GM12891 (cell line): Measurements from ENCODE around the gene GRK3.

ENCODE experiments used
- POLR2A ChIP-seq: IDR thresholded peaks from 2 replicates; pipeline ENCODE4 v1.6.1; 2011; ENCODE audit warnings: low read depth, low read length, control low read depth
- POLR2AphosphoS5 ChIP-seq: IDR thresholded peaks from 2 replicates; pipeline ENCODE4 v1.6.1; 2011; ENCODE audit warnings: low read depth, low read length, control low read depth

DNA sequence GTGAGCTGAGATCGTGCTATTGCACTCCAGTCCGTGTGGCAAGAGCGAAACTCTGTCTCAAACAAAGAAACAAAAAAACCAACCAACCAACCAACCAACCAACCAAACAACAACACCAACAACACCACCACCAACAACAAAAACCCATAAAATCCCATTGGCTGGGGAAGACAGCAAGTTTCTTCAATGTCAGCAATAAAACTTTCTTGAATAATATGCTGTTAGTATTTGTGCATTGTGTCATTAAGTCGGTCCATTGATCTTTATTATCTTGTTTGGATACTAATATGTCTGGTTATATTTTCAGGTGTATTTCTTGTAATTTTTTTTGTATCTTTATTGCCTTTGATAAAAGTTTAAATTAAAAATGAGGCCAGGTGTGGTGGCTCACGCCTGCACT is 9.4 kb downstream of the GRK3 start:
- TF ChIP-seq POLR2AphosphoS5: no peak
- no peak for TF ChIP-seq POLR2A
